ENCODE data around the gene CRB2.
A peak's percentile ranks its signal among the peaks of the same experiment; 100 is the strongest.

CRB2 gene

GRCh38 chr9:123347289-123348060, 8.5 kb upstream of the CRB2 start:
- no peak for TF ChIP-seq CTCF (IDR thresholded peaks at IDR 0.05; ENCODE audit: insufficient read depth, missing control alignments)
- DNase-seq (ENCODE audit: insufficient read length, low spot score) = no peak
- no peak for FAIRE-seq

- DNase-seq (ENCODE audit: insufficient read length, low spot score) = no peak
- FAIRE-seq = no peak
- no peak for TF ChIP-seq CTCF (IDR thresholded peaks at IDR 0.05; ENCODE audit: insufficient read depth, missing control alignments)
These were observed 7.5 kb upstream of the CRB2 start for GRCh38 chr9:123348317-123348992.

GRCh38 chr9:123349033-123349432, 7.0 kb upstream of the CRB2 start:
- TF ChIP-seq CTCF (IDR thresholded peaks at IDR 0.05; ENCODE audit: insufficient read depth, missing control alignments) = no peak
- FAIRE-seq = no peak
- no peak for DNase-seq (ENCODE audit: insufficient read length, low spot score)

GRCh38 chr9:123349691-123350480, 6.1 kb upstream of the CRB2 start:
- FAIRE-seq = no peak
- peak; percentile 87 for DNase-seq (ENCODE audit: insufficient read length, low spot score)

GRCh38 chr9:123350590-123351310, 5.2 kb upstream of the CRB2 start:
- FAIRE-seq (no peak), DNase-seq (ENCODE audit: insufficient read length, low spot score) (no peak)
- no peak for TF ChIP-seq CTCF (IDR thresholded peaks at IDR 0.05; ENCODE audit: insufficient read depth, missing control alignments)

More at GRCh38 chr9:123349691-123350480, 6.1 kb upstream of the CRB2 start:
- peak; percentile 85 for TF ChIP-seq CTCF (IDR thresholded peaks at IDR 0.05; ENCODE audit: insufficient read depth, missing control alignments)

- TF ChIP-seq CTCF (IDR thresholded peaks at IDR 0.05; ENCODE audit: insufficient read depth, missing control alignments) = no peak
- no peak for DNase-seq (ENCODE audit: insufficient read length, low spot score)
- no peak for FAIRE-seq
These were observed 3.0 kb upstream of the CRB2 start for GRCh38 chr9:123353041-123353440.
